SKM-1 treated with dmso at 0.1 percent for 144 hours (cell line): ENCODE data around the gene MCUR1.

Experiments
- DNase-seq: peaks from one replicate; lab custom pipeline; 2025; ENCODE audit not compliant: unreplicated experiment; lab: John Stamatoyannopoulos, UW

Gene MCUR1

DNA sequence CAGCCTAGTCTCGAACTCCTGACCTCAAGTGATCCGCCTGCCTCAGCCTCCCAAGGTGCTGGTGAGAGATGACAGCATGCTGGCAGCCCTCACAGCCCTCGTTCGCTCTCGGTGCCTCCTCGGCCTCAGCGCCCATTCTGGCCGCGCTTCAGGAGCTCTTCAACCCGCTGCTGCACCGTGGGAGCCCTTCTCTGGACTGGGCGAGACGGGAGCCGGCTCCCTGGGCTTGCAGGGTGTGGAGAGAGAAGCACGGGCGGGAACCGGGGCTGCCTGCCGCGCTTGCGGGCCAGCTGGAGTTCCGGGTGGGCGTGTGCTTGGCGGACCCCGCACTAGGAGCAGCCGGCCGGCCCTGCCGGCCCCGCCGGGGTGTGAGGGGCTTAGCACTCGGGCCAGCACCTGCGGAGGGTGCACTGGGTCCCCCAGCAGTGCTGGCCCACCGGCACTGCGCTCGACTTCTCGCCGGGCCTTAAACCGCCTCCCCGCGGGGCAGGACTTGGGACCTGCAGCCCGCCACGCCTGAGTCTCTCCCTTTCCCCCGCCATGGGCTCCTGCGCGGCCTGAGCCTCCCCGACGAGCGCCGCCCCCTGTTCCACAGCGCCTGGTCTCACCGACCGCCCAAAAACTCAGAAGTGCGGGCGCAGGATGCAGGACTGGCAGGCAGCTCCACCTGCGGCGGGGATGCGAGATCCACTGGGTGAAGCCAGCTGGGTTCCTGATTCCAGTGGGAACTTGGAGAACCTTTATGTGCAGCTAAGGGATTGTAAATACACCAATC lies 71.2 kb downstream of the MCUR1 start:
- DNase-seq = no peak

DNA sequence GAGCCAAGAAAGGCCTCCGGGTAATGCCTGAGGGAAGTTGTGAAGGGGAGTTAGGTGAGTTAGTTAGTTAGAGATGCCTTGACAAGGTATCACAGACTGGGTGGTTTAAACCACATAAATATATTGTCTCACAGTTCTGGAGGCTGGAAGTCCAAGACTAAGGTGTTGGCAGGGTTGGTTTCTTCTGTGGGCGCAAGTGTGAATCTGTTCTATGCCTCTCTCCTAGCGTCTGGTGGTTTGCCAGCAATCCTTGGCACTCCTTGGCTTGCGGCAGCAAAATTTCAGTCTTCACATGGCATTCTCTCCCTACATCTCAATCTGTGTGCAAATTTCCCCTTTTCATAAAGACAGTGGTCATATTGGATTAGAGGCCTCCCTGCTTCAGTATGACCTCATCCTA lies 73.0 kb downstream of the MCUR1 start:
- no peak for DNase-seq
